HEK293 (cell line): Measurements from ENCODE around the gene SFSWAP.

Source experiments
- GLI4 ChIP-seq: fragments of 450-650 bp; formaldehyde crosslinking; IDR thresholded peaks from 2 replicates; pipeline ENCODE4 v1.5.1; 2016; ENCODE audit warnings: missing biosample characterization, missing genetic modification characterization
- HOXD13 ChIP-seq: sonication (generic); formaldehyde crosslinking; IDR thresholded peaks from 2 replicates; pipeline ENCODE4 v1.8.0; 2022; ENCODE audit warnings: missing genetic modification reagents, borderline replicate concordance
- KLF7 ChIP-seq: fragments of 450-650 bp; formaldehyde crosslinking; IDR thresholded peaks from 2 replicates; pipeline ENCODE4 v1.5.1; 2016; ENCODE audit warnings: missing biosample characterization, missing genetic modification characterization, borderline replicate concordance
- KLF8 ChIP-seq: fragments of 450-650 bp; formaldehyde crosslinking; IDR thresholded peaks from 2 replicates; pipeline ENCODE4 v1.5.1; 2016; ENCODE audit warnings: missing biosample characterization, missing genetic modification characterization
- MEIS1 ChIP-seq: sonication (generic); formaldehyde crosslinking; IDR thresholded peaks from 2 replicates; pipeline ENCODE4 v1.8.1; 2022; ENCODE audit warnings: missing genetic modification reagents, mild to moderate bottlenecking, borderline replicate concordance
- MZF1 ChIP-seq: fragments of 450-650 bp; formaldehyde crosslinking; IDR thresholded peaks from 2 replicates; pipeline ENCODE4 v1.5.1; 2017; ENCODE audit warnings: missing biosample characterization, missing genetic modification characterization, borderline replicate concordance
- PRDM1 ChIP-seq: fragments of 450-650 bp; formaldehyde crosslinking; IDR thresholded peaks from 2 replicates; pipeline ENCODE4; 2016; ENCODE audit warnings: missing biosample characterization, missing genetic modification characterization
- ZNF174 ChIP-seq: fragments of 450-650 bp; formaldehyde crosslinking; IDR thresholded peaks from 2 replicates; pipeline ENCODE4 v1.5.0; 2017; ENCODE audit warnings: missing biosample characterization, mild to moderate bottlenecking, missing genetic modification characterization
- ZNF175 ChIP-seq: fragments of 450-650 bp; formaldehyde crosslinking; IDR thresholded peaks from 2 replicates; pipeline ENCODE4 v1.5.1; 2016; ENCODE audit warnings: missing biosample characterization, missing genetic modification characterization
- ZNF623 ChIP-seq: fragments of 450-650 bp; formaldehyde crosslinking; IDR thresholded peaks from 2 replicates; pipeline ENCODE4 v1.5.1; 2016; ENCODE audit warnings: missing biosample characterization, missing genetic modification characterization
- ZNF677 ChIP-seq: fragments of 450-650 bp; IDR thresholded peaks from 2 replicates; pipeline ENCODE4 v1.5.0; 2018; ENCODE audit warnings: missing biosample characterization, mild to moderate bottlenecking, missing genetic modification characterization, moderate library complexity
- TF ChIP-seq, protein P1 (sequence below): fragments of 450-650 bp; formaldehyde crosslinking; IDR thresholded peaks from 2 replicates; pipeline ENCODE4 v1.5.1; 2016; ENCODE audit warnings: missing biosample characterization, missing genetic modification characterization, low read depth
- TF ChIP-seq, protein P2 (sequence below): fragments of 450-650 bp; formaldehyde crosslinking; IDR thresholded peaks from 2 replicates; pipeline ENCODE4 v1.5.1; 2016; ENCODE audit warnings: missing biosample characterization, missing genetic modification characterization

DNA sequence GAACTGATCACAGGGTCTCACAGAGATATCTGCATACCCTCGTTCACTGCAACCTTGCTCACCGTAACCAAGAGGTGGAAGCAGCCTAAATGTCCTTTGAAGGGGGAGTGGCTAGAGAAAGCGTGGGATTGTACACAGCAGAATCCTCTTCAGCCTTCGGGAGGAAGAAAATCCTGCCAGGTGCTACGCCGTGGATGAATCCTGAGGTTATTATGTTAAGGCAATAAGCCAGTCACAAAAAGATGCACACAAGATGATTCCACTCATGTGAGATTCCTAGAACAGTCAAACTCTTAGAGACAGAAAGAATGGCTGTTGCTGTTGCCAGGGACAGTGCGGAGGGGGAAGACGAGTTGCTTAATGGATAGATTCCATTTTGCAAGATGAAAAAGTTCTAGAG, 39.6 kb upstream of the SFSWAP start:
- TF ChIP-seq KLF7 (no peak), ZNF175 (tag by site-specific recombination) (no peak), PRDM1 (tag by site-specific recombination) (no peak), GLI4 (tag by site-specific recombination) (no peak), KLF8 (tag by site-specific recombination) (no peak), ZNF174 (tag by site-specific recombination) (no peak), MZF1 (tag by site-specific recombination) (no peak), ZNF623 (tag by site-specific recombination) (no peak), HOXD13 (CRISPR knock-in tag) (no peak), MEIS1 (CRISPR knock-in tag) (no peak), ZNF677 (no peak)
- TF ChIP-seq, protein P1, sequence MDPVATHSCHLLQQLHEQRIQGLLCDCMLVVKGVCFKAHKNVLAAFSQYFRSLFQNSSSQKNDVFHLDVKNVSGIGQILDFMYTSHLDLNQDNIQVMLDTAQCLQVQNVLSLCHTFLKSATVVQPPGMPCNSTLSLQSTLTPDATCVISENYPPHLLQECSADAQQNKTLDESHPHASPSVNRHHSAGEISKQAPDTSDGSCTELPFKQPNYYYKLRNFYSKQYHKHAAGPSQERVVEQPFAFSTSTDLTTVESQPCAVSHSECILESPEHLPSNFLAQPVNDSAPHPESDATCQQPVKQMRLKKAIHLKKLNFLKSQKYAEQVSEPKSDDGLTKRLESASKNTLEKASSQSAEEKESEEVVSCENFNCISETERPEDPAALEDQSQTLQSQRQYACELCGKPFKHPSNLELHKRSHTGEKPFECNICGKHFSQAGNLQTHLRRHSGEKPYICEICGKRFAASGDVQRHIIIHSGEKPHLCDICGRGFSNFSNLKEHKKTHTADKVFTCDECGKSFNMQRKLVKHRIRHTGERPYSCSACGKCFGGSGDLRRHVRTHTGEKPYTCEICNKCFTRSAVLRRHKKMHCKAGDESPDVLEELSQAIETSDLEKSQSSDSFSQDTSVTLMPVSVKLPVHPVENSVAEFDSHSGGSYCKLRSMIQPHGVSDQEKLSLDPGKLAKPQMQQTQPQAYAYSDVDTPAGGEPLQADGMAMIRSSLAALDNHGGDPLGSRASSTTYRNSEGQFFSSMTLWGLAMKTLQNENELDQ (tag by site-specific recombination) = no peak
- TF ChIP-seq, protein P2, sequence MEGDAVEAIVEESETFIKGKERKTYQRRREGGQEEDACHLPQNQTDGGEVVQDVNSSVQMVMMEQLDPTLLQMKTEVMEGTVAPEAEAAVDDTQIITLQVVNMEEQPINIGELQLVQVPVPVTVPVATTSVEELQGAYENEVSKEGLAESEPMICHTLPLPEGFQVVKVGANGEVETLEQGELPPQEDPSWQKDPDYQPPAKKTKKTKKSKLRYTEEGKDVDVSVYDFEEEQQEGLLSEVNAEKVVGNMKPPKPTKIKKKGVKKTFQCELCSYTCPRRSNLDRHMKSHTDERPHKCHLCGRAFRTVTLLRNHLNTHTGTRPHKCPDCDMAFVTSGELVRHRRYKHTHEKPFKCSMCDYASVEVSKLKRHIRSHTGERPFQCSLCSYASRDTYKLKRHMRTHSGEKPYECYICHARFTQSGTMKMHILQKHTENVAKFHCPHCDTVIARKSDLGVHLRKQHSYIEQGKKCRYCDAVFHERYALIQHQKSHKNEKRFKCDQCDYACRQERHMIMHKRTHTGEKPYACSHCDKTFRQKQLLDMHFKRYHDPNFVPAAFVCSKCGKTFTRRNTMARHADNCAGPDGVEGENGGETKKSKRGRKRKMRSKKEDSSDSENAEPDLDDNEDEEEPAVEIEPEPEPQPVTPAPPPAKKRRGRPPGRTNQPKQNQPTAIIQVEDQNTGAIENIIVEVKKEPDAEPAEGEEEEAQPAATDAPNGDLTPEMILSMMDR (tag by site-specific recombination) = no peak
